ENCODE results near the gene BLTP3B.

DNA sequence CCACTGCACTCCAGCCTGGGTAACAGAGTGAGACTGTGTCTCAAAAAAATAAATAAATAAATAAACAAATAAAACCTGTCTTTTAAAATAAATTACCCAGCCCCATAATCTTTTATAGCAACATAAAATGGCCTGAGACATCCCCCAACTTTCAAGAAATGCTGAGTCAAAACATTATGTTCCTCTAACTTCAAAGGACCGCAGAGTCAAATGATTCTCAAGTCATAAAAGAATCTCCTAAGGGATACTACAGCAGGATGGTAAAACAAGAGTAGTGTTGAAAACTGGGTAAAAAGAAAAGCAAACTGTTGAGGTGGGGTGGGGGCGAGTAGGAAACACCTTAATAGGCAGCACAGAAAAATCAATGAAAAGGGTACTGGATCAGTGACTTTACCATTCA, 9.5 kb downstream of the BLTP3B start:
- TF ChIP-seq, protein P1, sequence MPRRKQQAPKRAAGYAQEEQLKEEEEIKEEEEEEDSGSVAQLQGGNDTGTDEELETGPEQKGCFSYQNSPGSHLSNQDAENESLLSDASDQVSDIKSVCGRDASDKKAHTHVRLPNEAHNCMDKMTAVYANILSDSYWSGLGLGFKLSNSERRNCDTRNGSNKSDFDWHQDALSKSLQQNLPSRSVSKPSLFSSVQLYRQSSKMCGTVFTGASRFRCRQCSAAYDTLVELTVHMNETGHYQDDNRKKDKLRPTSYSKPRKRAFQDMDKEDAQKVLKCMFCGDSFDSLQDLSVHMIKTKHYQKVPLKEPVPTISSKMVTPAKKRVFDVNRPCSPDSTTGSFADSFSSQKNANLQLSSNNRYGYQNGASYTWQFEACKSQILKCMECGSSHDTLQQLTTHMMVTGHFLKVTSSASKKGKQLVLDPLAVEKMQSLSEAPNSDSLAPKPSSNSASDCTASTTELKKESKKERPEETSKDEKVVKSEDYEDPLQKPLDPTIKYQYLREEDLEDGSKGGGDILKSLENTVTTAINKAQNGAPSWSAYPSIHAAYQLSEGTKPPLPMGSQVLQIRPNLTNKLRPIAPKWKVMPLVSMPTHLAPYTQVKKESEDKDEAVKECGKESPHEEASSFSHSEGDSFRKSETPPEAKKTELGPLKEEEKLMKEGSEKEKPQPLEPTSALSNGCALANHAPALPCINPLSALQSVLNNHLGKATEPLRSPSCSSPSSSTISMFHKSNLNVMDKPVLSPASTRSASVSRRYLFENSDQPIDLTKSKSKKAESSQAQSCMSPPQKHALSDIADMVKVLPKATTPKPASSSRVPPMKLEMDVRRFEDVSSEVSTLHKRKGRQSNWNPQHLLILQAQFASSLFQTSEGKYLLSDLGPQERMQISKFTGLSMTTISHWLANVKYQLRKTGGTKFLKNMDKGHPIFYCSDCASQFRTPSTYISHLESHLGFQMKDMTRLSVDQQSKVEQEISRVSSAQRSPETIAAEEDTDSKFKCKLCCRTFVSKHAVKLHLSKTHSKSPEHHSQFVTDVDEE (CRISPR knock-in tag; IDR thresholded peaks at IDR 0.05), result no peak
- TF ChIP-seq ZFP3 (CRISPR knock-in tag; IDR thresholded peaks at IDR 0.05) (no peak), PPARA (CRISPR knock-in tag; IDR thresholded peaks at IDR 0.05; ENCODE audit: borderline replicate concordance) (no peak), GLIS3 (CRISPR knock-in tag; IDR thresholded peaks at IDR 0.05) (no peak)
- TF ChIP-seq, protein P2, sequence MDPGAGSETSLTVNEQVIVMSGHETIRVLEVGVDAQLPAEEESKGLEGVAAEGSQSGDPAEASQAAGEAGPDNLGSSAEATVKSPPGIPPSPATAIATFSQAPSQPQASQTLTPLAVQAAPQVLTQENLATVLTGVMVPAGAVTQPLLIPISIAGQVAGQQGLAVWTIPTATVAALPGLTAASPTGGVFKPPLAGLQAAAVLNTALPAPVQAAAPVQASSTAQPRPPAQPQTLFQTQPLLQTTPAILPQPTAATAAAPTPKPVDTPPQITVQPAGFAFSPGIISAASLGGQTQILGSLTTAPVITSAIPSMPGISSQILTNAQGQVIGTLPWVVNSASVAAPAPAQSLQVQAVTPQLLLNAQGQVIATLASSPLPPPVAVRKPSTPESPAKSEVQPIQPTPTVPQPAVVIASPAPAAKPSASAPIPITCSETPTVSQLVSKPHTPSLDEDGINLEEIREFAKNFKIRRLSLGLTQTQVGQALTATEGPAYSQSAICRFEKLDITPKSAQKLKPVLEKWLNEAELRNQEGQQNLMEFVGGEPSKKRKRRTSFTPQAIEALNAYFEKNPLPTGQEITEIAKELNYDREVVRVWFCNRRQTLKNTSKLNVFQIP (CRISPR knock-in tag; IDR thresholded peaks at IDR 0.05; ENCODE audit: borderline replicate concordance, low read depth), result no peak
